Inflammatory macrophage (primary cell): ENCODE results near the gene RBFOX2.
"Not testable (repeated sequence)": the region's sequence is repeated elsewhere in the genome, so short reads cannot be mapped to it uniquely, and the experiment has no call there.

Experiments used
- DNase-seq, 2 donors: peaks; one replicate each; pipeline ENCODE4 v3.0.0-alpha.2; 2020 to 2022
- total RNA-seq, 18 experiments: gene quantifications; one replicate each; lab custom pipeline; 2026; ENCODE audit warnings: mixed read lengths in 6 of 18, inconsistent platforms in 2 of 18; lab: John Stamatoyannopoulos, UW

RBFOX2 gene
- total RNA-seq: 0.72 to 11.7 (median 3.2) reads per million in 18 experiments

GRCh38 chr22:36028646-36029405 lies at the start of gene RBFOX2:
Gene RBFOX2 (minus strand): TSS chr22:36028824. CDS start chr22:36028425, 399 bp downstream.
- peak; percentile 78 to 86 for DNase-seq

GRCh38 chr22:36077271-36077670 lies 48.6 kb upstream of the RBFOX2 start:
- DNase-seq: no peak

- no peak for DNase-seq
These were observed 47.1 kb upstream of the RBFOX2 start for GRCh38 chr22:36075724-36076123.

GRCh38 chr22:36075230-36075629 lies 46.6 kb upstream of the RBFOX2 start:
- DNase-seq: no peak

GRCh38 chr22:36073476-36073875 lies 44.9 kb upstream of the RBFOX2 start:
- DNase-seq: no peak

GRCh38 chr22:36070645-36071044 lies 42.0 kb upstream of the RBFOX2 start:
- DNase-seq: not testable (repeated sequence)

GRCh38 chr22:36069368-36069767 lies 40.7 kb upstream of the RBFOX2 start:
- no peak for DNase-seq

- peak; percentile 1 to 3 for DNase-seq
These were observed 40.2 kb upstream of the RBFOX2 start for GRCh38 chr22:36068776-36069344.

- DNase-seq: no peak
These were observed 38.6 kb upstream of the RBFOX2 start for GRCh38 chr22:36067235-36067558.

GRCh38 chr22:36065775-36066544 lies 37.3 kb upstream of the RBFOX2 start:
- peak; percentile 78 for DNase-seq

GRCh38 chr22:36065462-36065774 lies 36.8 kb upstream of the RBFOX2 start:
- DNase-seq: no peak

- no peak for DNase-seq
These were observed 35.7 kb upstream of the RBFOX2 start for GRCh38 chr22:36064358-36064757.

GRCh38 chr22:36056980-36057379 lies 28.4 kb upstream of the RBFOX2 start:
- DNase-seq: no peak

- DNase-seq: no peak
These were observed 27.0 kb upstream of the RBFOX2 start for GRCh38 chr22:36055376-36056295.

GRCh38 chr22:36054446-36054845 lies 25.8 kb upstream of the RBFOX2 start:
- not testable (repeated sequence) for DNase-seq

GRCh38 chr22:36053242-36054147 lies 24.9 kb upstream of the RBFOX2 start:
- no peak for DNase-seq

- peak in 1 of 2 donors; percentile 1 for DNase-seq
These were observed 23.9 kb upstream of the RBFOX2 start for GRCh38 chr22:36052505-36052941.

GRCh38 chr22:36049678-36049997 lies 21.0 kb upstream of the RBFOX2 start:
- no peak for DNase-seq

- no peak for DNase-seq
These were observed 20.5 kb upstream of the RBFOX2 start for GRCh38 chr22:36048911-36049677.

GRCh38 chr22:36044517-36044916 lies 15.9 kb upstream of the RBFOX2 start:
- DNase-seq: not testable (repeated sequence)

- no peak for DNase-seq
These were observed 13.6 kb upstream of the RBFOX2 start for GRCh38 chr22:36042240-36042639.
